ENCODE data around the gene TUBGCP5.

TUBGCP5 gene

GRCh38 chr15:22951031-22951380, 88.4 kb downstream of the TUBGCP5 start:
- DNase-seq, result no peak

DNA sequence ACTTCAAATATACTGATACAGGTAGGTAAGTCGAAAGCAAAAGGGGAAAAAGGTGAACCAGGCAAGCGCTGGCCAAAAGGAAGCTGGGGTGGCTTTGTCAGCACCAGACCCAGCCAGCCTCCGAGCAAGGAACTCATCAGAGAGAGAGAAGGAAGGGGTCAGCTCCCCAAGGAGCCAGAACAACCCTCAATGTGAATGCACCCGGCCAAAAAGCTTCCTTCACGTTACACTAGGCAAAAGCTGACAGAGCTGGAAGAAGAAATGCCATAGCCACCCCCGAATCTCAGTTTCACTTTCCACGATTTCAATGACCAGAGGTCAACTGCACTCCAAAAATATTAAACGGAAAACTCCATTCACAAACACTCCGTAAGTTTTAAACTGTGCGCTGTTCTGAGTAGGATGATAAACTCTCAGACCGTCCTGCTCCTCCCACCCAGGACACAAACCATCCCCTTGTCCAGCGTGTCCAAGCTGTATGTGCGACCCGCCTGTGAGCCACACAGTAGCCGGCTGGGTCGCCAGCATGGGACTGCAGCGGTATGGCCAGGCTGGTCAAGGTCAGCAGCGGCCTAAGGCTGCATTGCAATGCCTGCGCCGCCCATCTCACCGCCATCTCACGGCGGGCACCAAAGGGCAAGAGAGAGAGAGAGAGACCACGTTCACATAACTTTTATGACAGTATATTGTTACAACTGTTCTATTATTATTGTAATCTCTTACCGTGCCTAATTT, 88.9 kb downstream of the TUBGCP5 start:
- no peak for DNase-seq

Measured in NCI-H187 treated with DMSO at 0.1 percent for 48 hours (cell line).